Esophagus squamous epithelium (tissue), 4 donors: ENCODE measurements around the gene TLR6.
"Not testable (repeated sequence)": the region's sequence is repeated elsewhere in the genome, so short reads cannot be mapped to it uniquely, and the experiment has no call there.

Source experiments
- POLR2A ChIP-seq, 4 donors: fragments of 450-650 bp; IDR thresholded peaks; one replicate each; pipeline ENCODE4 v1.6.1; 2017; ENCODE audit warnings: antibody characterized with exemption in 4 of 4, mild to moderate bottlenecking in 4 of 4, moderate library complexity in 3 of 4
- TF ChIP-seq, protein P1 (sequence below), 6 experiments: fragments of 450-650 bp in 4 of 6; fragments of 200-600 bp in 2 of 6; sonication (generic) in 2 of 6; IDR thresholded peaks; one replicate each; pipeline ENCODE4 v1.5.1; 2016 to 2019; ENCODE audit warnings: antibody characterized with exemption in 6 of 6, mild to moderate bottlenecking in 4 of 6, moderate library complexity in 4 of 6

DNA sequence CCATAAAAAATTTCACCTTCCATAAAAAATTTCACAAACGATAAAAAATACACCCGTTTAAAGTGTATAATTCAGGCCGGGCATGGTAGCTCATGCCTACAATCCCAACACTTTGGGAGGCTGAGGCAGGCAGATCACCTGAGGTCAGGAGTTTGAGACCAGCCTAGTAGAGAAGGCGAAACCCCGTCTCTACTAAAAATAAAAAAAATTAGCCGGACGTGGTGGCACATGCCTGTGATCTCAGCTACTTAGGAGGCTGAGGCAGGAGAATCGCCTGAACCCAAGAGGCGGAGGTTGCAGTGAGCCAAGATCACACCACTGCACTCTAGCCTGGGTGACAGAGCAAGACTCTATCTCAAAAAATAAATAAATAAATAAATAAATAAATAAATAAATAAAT, 50.4 kb downstream of the TLR6 start:
- TF ChIP-seq, protein P1, sequence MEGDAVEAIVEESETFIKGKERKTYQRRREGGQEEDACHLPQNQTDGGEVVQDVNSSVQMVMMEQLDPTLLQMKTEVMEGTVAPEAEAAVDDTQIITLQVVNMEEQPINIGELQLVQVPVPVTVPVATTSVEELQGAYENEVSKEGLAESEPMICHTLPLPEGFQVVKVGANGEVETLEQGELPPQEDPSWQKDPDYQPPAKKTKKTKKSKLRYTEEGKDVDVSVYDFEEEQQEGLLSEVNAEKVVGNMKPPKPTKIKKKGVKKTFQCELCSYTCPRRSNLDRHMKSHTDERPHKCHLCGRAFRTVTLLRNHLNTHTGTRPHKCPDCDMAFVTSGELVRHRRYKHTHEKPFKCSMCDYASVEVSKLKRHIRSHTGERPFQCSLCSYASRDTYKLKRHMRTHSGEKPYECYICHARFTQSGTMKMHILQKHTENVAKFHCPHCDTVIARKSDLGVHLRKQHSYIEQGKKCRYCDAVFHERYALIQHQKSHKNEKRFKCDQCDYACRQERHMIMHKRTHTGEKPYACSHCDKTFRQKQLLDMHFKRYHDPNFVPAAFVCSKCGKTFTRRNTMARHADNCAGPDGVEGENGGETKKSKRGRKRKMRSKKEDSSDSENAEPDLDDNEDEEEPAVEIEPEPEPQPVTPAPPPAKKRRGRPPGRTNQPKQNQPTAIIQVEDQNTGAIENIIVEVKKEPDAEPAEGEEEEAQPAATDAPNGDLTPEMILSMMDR (IDR thresholded peaks at IDR 0.05) = not testable (repeated sequence)
- not testable (repeated sequence) for TF ChIP-seq POLR2A (IDR thresholded peaks at IDR 0.05)
